Measurements from ENCODE around the gene USP7.

DNA sequence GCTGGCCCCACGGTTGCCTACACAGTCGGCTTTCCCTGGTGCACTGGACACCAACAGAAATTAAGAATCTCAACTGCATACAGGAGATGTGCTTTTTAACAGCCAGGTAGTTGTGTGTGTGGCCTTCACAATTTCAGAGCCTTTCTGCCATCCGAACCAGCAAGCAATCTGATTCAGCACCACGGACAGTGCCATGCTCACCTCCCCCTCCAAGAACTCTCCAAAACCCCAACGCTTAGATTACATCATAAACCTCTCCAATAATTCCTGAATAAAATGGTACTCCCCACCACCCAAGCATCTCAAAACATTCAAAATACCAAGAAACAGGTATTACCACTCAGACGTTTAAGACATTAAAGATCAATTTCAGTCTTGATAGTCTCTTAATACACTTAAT is 31.8 kb downstream of the USP7 start:
- TF ChIP-seq EZH2 (IDR thresholded peaks at IDR 0.05; ENCODE audit: insufficient read depth, poor library complexity, severe bottlenecking) (no peak), EZH2phosphoT487 (IDR thresholded peaks at IDR 0.05; ENCODE audit: insufficient read depth, low read depth) (no peak)

Data from GM23248 (cell line).